ENCODE results near the gene MIEF1.

GRCh38 chr22:39490966-39491680 lies 11.0 kb upstream of the MIEF1 start:
- no peak for TF ChIP-seq CTCF (IDR thresholded peaks at IDR 0.05; ENCODE audit: low read length)
- TF ChIP-seq EZH2 (IDR thresholded peaks at IDR 0.05; ENCODE audit: borderline replicate concordance, low read length) = no peak

Measured in OCI-LY1 (cell line).